GM12878 (cell line): ENCODE results near the gene TLX2. TPM values are rescaled to one million over a fixed set of nuclear protein-coding genes. Genes with fewer than 3 reads are reported as not detected.

Source experiments
- BHLHE40 ChIP-seq, 2 experiments: fragments of 450-650 bp in 1 of 2; IDR thresholded peaks; 2 replicates each; pipeline ENCODE4 v1.6.1; 2011 to 2017; ENCODE audit warnings: low read depth in 2 of 2, borderline replicate concordance in 1 of 2, improper control_type of control experiment in 1 of 2, low read length in 1 of 2, mild to moderate bottlenecking in 1 of 2
- CBX3 ChIP-seq: fragments of 200-600 bp; sonication (generic); IDR thresholded peaks from 2 replicates; pipeline ENCODE4 v1.6.1; 2016; ENCODE audit warnings: low read depth, borderline replicate concordance
- CEBPZ ChIP-seq: fragments of 150-350 bp; IDR thresholded peaks from 2 replicates; pipeline ENCODE4 v1.6.1; 2016; ENCODE audit warnings: low read depth, low read length
- CHD2 ChIP-seq: IDR thresholded peaks from 2 replicates; pipeline ENCODE4 v1.6.1; 2011; ENCODE audit warnings: low read depth, low read length, improper control_type of control experiment, borderline replicate concordance
- CHD4 ChIP-seq: fragments of 200-600 bp; sonication (generic); IDR thresholded peaks from 2 replicates; pipeline ENCODE4 v1.6.1; 2016; ENCODE audit warnings: mild to moderate bottlenecking
- CREB1 ChIP-seq: IDR thresholded peaks from 2 replicates; pipeline ENCODE4 v1.6.1; 2012; ENCODE audit warnings: low read depth, mild to moderate bottlenecking, inconsistent platforms
- CREM ChIP-seq: IDR thresholded peaks from 2 replicates; pipeline ENCODE4 v1.6.1; 2014; ENCODE audit warnings: antibody characterized with exemption, low read depth
- IKZF2 ChIP-seq, 2 experiments: fragments of 450-650 bp; IDR thresholded peaks; 2 replicates each; pipeline ENCODE4 v1.6.1; 2017; ENCODE audit warnings: mild to moderate bottlenecking in 2 of 2, moderate library complexity in 2 of 2
- KDM1A ChIP-seq: fragments of 200-600 bp; sonication (generic); IDR thresholded peaks from 2 replicates; pipeline ENCODE4 v1.6.1; 2016; ENCODE audit warnings: borderline replicate concordance
- LARP7 ChIP-seq: fragments of 450-650 bp; IDR thresholded peaks from 2 replicates; pipeline ENCODE4 v1.6.1; 2017; ENCODE audit warnings: mild to moderate bottlenecking
- NR2F1 ChIP-seq: fragments of 450-650 bp; conservative IDR thresholded peaks from 2 replicates; pipeline ENCODE4 v1.6.1; 2017; ENCODE audit warnings: mild to moderate bottlenecking
- PAX5 ChIP-seq: IDR thresholded peaks from 2 replicates; pipeline ENCODE4 v1.6.1; 2011; ENCODE audit warnings: low read depth, low read length, borderline replicate concordance
- PKNOX1 ChIP-seq: fragments of 450-650 bp; IDR thresholded peaks from 2 replicates; pipeline ENCODE4 v1.6.1; 2016; ENCODE audit warnings: mild to moderate bottlenecking
- POU2F2 ChIP-seq: IDR thresholded peaks from 3 replicates; pipeline ENCODE4 v1.6.1; 2011; ENCODE audit warnings: low read depth, mild to moderate bottlenecking, low read length, borderline replicate concordance
- SKIL ChIP-seq: fragments of 450-650 bp; IDR thresholded peaks from 2 replicates; pipeline ENCODE4 v1.6.1; 2017; ENCODE audit warnings: mild to moderate bottlenecking, low read depth, inconsistent platforms; ENCODE audit not compliant: poor library complexity, severe bottlenecking
- SMAD1 ChIP-seq: fragments of 450-650 bp; IDR thresholded peaks from 2 replicates; pipeline ENCODE4 v1.6.1; 2018; ENCODE audit warnings: mild to moderate bottlenecking, low read depth; ENCODE audit not compliant: partially characterized antibody
- STAT1 ChIP-seq: fragments of 450-650 bp; conservative IDR thresholded peaks from 2 replicates; pipeline ENCODE4 v1.6.1; 2014; ENCODE audit warnings: antibody characterized with exemption, mild to moderate bottlenecking
- TCF12 ChIP-seq: IDR thresholded peaks from 2 replicates; pipeline ENCODE4 v1.6.1; 2011; ENCODE audit warnings: low read depth, mild to moderate bottlenecking, low read length
- ZBTB33 ChIP-seq: fragments of 450-650 bp; IDR thresholded peaks from 2 replicates; pipeline ENCODE4 v1.6.1; 2017; ENCODE audit warnings: mild to moderate bottlenecking
- ZSCAN29 ChIP-seq: fragments of 450-650 bp; IDR thresholded peaks from 2 replicates; pipeline ENCODE4 v1.6.1; 2017; ENCODE audit warnings: mild to moderate bottlenecking, moderate library complexity
- polyA plus RNA-seq, 11 experiments: library from polyadenylated mRNA; depleted of rRNA in 4 of 11; unstranded in 6 of 11; stranded (reverse) in 5 of 11; fragments of >200 nt; fragmentation: Nextera tagmentation in 4 of 11; fragmentation: Illumina TruSeq in 1 of 11; extraction: Ambion mirVana in 4 of 11; extraction: Trizol in 1 of 11; gene quantifications; 1 replicate in 1 of 11; 2 replicates in 10 of 11; pipeline versions ENCODE4 v1.2.1 to v1.2.3, GENCODE V29; 2011 to 2016; ENCODE audit warnings: inconsistent platforms in 2 of 11, missing spikeins in 2 of 11, low read depth in 1 of 11
- total RNA-seq, 4 experiments: library from RNA; depleted of rRNA in 3 of 4; stranded (reverse); fragments of >200 nt in 3 of 4; fragmentation: Illumina TruSeq in 1 of 4; extraction: Trizol in 1 of 4; gene quantifications; 2 replicates each; pipeline versions ENCODE4 v1.2.1 to v1.2.3, GENCODE V29; 2013 to 2021

The TLX2 gene
- total and polyA plus RNA-seq, 10 of the 15 experiments (the other 5 are each of a cell fraction or from before 2014, with no cell fraction given) = 0.06 to 5.5 (median 3.6) TPM; not detected in 1

GRCh38 chr2:74548900-74549826, 34.9 kb downstream of the TLX2 start (continued):
- TF ChIP-seq CBX3 (no peak), IKZF2 (IDR thresholded peaks at IDR 0.05) (0 out of 4 replicates have a peak, but pooled peaks have one; percentile 12 to 34), CEBPZ (no peak), POU2F2 (no peak), CHD4 (no peak), TCF12 (no peak), LARP7 (peak; percentile 60), STAT1 (no peak), PKNOX1 (no peak), CHD2 (no peak), ZBTB33 (peak; percentile 78), NR2F1 (peak; percentile 49; the same call in 1 of the 2 replicates), ZSCAN29 (0 out of 2 replicates have a peak, but pooled peaks have one; percentile 51), SMAD1 (no peak), PAX5 (no peak), BHLHE40 (IDR thresholded peaks at IDR 0.05; ENCODE audit: borderline replicate concordance in 1 of 2, low read depth in 2 of 2, low read length in 1 of 2) (peak in 1 of 2 experiments; percentile 14; a peak in 1 of 4 replicates), KDM1A (no peak), CREB1 (no peak), CREM (no peak), SKIL (no peak)
